Panc1 (cell line): ENCODE results near the gene KLC1.

ENCODE experiments used
- CTCF ChIP-seq: fragments of 450-650 bp; IDR thresholded peaks from 2 replicates; pipeline ENCODE4 v1.5.1; 2017; ENCODE audit warnings: mild to moderate bottlenecking
- POLR2AphosphoS5 ChIP-seq: IDR thresholded peaks from 2 replicates; pipeline ENCODE4 v1.6.1; 2012; ENCODE audit warnings: mild to moderate bottlenecking, low read depth, low read length, moderate library complexity
- SIN3A ChIP-seq: IDR thresholded peaks from 2 replicates; pipeline ENCODE4 v1.6.1; 2012; ENCODE audit warnings: low read depth, mild to moderate bottlenecking, low read length, moderate library complexity, borderline replicate concordance; ENCODE audit not compliant: insufficient read depth

GRCh38 chr14:103641161-103641560 is 12.2 kb downstream of the KLC1 start:
- no peak for TF ChIP-seq CTCF
- no peak for TF ChIP-seq POLR2AphosphoS5
- TF ChIP-seq SIN3A: no peak
